HG02642 (cell line): ENCODE results near the gene PSMD8.

Experiments
- ATAC-seq: cut with Tn5 transposase; IDR thresholded peaks from one replicate; pipeline ENCODE4 v1.9.1; 2021; ENCODE audit warnings: mild to moderate bottlenecking; ENCODE audit not compliant: unreplicated experiment, poor library complexity

PSMD8 gene

GRCh38 chr19:38429055-38429810, 54.9 kb downstream of the PSMD8 start:
- no peak for ATAC-seq

GRCh38 chr19:38429811-38430156, 55.4 kb downstream of the PSMD8 start:
- ATAC-seq = no peak

GRCh38 chr19:38430931-38431330, 56.6 kb downstream of the PSMD8 start:
- no peak for ATAC-seq

- no peak for ATAC-seq
Measured at GRCh38 chr19:38433268-38433733, 58.9 kb downstream of the PSMD8 start, which contains the start of gene RYR1. TSS of gene RYR1 (plus strand) at chr19:38433691. CDS start at chr19:38433830, 139 bp downstream.
